Thymus (tissue), 11 donors: ENCODE results near the gene TNFRSF13B. TPM values are rescaled to one million over a fixed set of nuclear protein-coding genes. Genes with fewer than 3 reads are reported as not detected.

ENCODE experiments used
- DNase-seq, 9 donors: peaks; one replicate each; pipeline ENCODE4 v3.0.0-alpha.2; 2013; ENCODE audit warnings: low spot score in 9 of 9, low read depth in 6 of 9, missing footprints in 1 of 9
- H3K27ac ChIP-seq, 2 donors: one replicate each; pipeline ENCODE4 v1.5.1; 2013; ENCODE audit warnings: control low read depth in 1 of 2, low read depth in 1 of 2, low read length in 1 of 2, mild to moderate bottlenecking in 1 of 2, moderate library complexity in 1 of 2
- H3K27me3 ChIP-seq, 2 donors: one replicate each; pipeline ENCODE4 v1.5.1; 2013; ENCODE audit warnings: low read length in 1 of 2; ENCODE audit not compliant: control insufficient read depth in 2 of 2, insufficient read depth in 1 of 2
- H3K36me3 ChIP-seq, 2 donors: one replicate each; pipeline ENCODE4 v1.5.1; 2013; ENCODE audit warnings: low read length in 1 of 2, mild to moderate bottlenecking in 1 of 2, moderate library complexity in 1 of 2; ENCODE audit not compliant: control insufficient read depth in 2 of 2, insufficient read depth in 2 of 2
- H3K4me1 ChIP-seq, 2 donors: one replicate each; pipeline ENCODE4 v1.5.1; 2013; ENCODE audit warnings: low read length in 2 of 2; ENCODE audit not compliant: control insufficient read depth in 2 of 2, insufficient read depth in 2 of 2
- H3K4me3 ChIP-seq, 2 donors: one replicate each; pipeline ENCODE4 v1.5.1; 2013; ENCODE audit warnings: low read length in 2 of 2, control low read depth in 1 of 2, mild to moderate bottlenecking in 1 of 2
- H3K9me3 ChIP-seq, 2 donors: one replicate each; pipeline ENCODE4 v1.5.1; 2013; ENCODE audit warnings: low read length in 1 of 2, mild to moderate bottlenecking in 1 of 2; ENCODE audit not compliant: control insufficient read depth in 2 of 2, insufficient read depth in 1 of 2
- WGBS: extraction: QIAGEN DNeasy Blood & Tissue Kit; methylation state at CpG from one replicate; pipeline ENCODE4 v1.1.7; 2013; 5-methylcytosine and 5-hydroxymethylcytosine counted together
- polyA plus RNA-seq: library from polyadenylated mRNA; stranded (reverse); fragments of 200-250 nt; gene quantifications from one replicate; pipeline ENCODE4 v1.2.3, GENCODE V29; 2013
- total RNA-seq: library from RNA; stranded (reverse); fragments of 120-200 nt; gene quantifications from one replicate; pipeline ENCODE4 v1.2.4, GENCODE V29; 2013
- donor health status: healthy.

TNFRSF13B gene
- total and polyA plus RNA-seq, 2 donors, result 0.14 to 2.6 TPM

- no peaks in the 10 kb centered on the region for H3K9me3 ChIP-seq
- WGBS, result 91% methylated on average over 8 of the region's 8 CpGs
Measured at GRCh38 chr17:16932156-16932555, 39.8 kb downstream of the TNFRSF13B start.

GRCh38 chr17:16931318-16932060 lies 40.4 kb downstream of the TNFRSF13B start:
- Histone ChIP-seq H3K9me3 (no peaks in the 10 kb centered on the region), H3K36me3 (no peaks in the 10 kb centered on the region), H3K4me3 (no peak overlapping the region), H3K27me3 (no peaks in the 10 kb centered on the region), H3K4me1 (peaks cover 0 to 3% of the 10 kb centered on the region in 2 donors), H3K27ac (no peak overlapping the region)
- no peak for DNase-seq
- WGBS, result 92% methylated on average over 9 of the region's 9 CpGs

More at GRCh38 chr17:16932156-16932555, 39.8 kb downstream of the TNFRSF13B start:
- Histone ChIP-seq H3K27me3 (no peaks in the 10 kb centered on the region), H3K4me1 (peaks cover 0 to 3% of the 10 kb centered on the region in 2 donors), H3K36me3 (no peaks in the 10 kb centered on the region), H3K4me3 (no peak overlapping the region), H3K27ac (no peak overlapping the region)
- no peak for DNase-seq

GRCh38 chr17:16930571-16931317 lies 41.2 kb downstream of the TNFRSF13B start:
- Histone ChIP-seq H3K4me1 (peaks cover 0 to 3% of the 10 kb centered on the region in 2 donors), H3K27me3 (no peaks in the 10 kb centered on the region), H3K36me3 (no peaks in the 10 kb centered on the region), H3K27ac (no peak overlapping the region), H3K4me3 (no peak overlapping the region), H3K9me3 (no peaks in the 10 kb centered on the region)
- 96% methylated on average over 13 of the region's 13 CpGs for WGBS
- no peak for DNase-seq

- Histone ChIP-seq H3K4me1 (peaks cover 0 to 3% of the 10 kb centered on the region in 2 donors), H3K9me3 (no peaks in the 10 kb centered on the region), H3K4me3 (no peak overlapping the region), H3K36me3 (no peaks in the 10 kb centered on the region), H3K27me3 (no peaks in the 10 kb centered on the region), H3K27ac (no peak overlapping the region)
- 92% methylated on average over 17 of the region's 17 CpGs for WGBS
- no peak for DNase-seq
Measured at GRCh38 chr17:16929757-16930520, 42.0 kb downstream of the TNFRSF13B start.

- no peaks in the 10 kb centered on the region for H3K9me3 ChIP-seq
- peak in 1 of 9 donors; percentile 45 for DNase-seq
- peaks cover 0 to 3% of the 10 kb centered on the region in 2 donors for H3K4me1 ChIP-seq
- H3K27me3 ChIP-seq, result no peaks in the 10 kb centered on the region
- 85% methylated on average over 12 of the region's 12 CpGs for WGBS
- peak overlapping the region in 1 of 2 donors; percentile 46 for H3K27ac ChIP-seq
- H3K36me3 ChIP-seq, result no peaks in the 10 kb centered on the region
- H3K4me3 ChIP-seq, result no peak overlapping the region
Measured at GRCh38 chr17:16929035-16929680, 42.8 kb downstream of the TNFRSF13B start.

- H3K4me3 ChIP-seq, result no peak overlapping the region
- peaks cover 0 to 3% of the 10 kb centered on the region in 2 donors for H3K4me1 ChIP-seq
- WGBS, result 87% methylated on average over 8 of the region's 8 CpGs
- no peaks in the 10 kb centered on the region for H3K36me3 ChIP-seq
- H3K27ac ChIP-seq, result peak overlapping the region in 1 of 2 donors; percentile 46
- H3K9me3 ChIP-seq, result no peaks in the 10 kb centered on the region
- DNase-seq, result no peak
- no peaks in the 10 kb centered on the region for H3K27me3 ChIP-seq
Measured at GRCh38 chr17:16928406-16929034, 43.4 kb downstream of the TNFRSF13B start.

GRCh38 chr17:16927641-16928321 lies 44.1 kb downstream of the TNFRSF13B start:
- no peaks in the 10 kb centered on the region for H3K27me3 ChIP-seq
- H3K4me1 ChIP-seq, result peaks cover 0 to 3% of the 10 kb centered on the region in 2 donors
- H3K9me3 ChIP-seq, result no peaks in the 10 kb centered on the region
- no peak for DNase-seq
- no peak overlapping the region for H3K27ac ChIP-seq
- WGBS, result 93% methylated on average over 18 of the region's 18 CpGs
- no peaks in the 10 kb centered on the region for H3K36me3 ChIP-seq
- H3K4me3 ChIP-seq, result no peak overlapping the region
